ENCODE results near the gene NRG2. TPM values are rescaled to one million over a fixed set of nuclear protein-coding genes. Genes with fewer than 3 reads are reported as not detected.

NRG2 gene
- total RNA-seq, 1 donor from 2014 or later, result 4.1 TPM

GRCh38 chr5:139854953-139855352, 188.1 kb downstream of the NRG2 start:
- DNase-seq, result no peak

DNA sequence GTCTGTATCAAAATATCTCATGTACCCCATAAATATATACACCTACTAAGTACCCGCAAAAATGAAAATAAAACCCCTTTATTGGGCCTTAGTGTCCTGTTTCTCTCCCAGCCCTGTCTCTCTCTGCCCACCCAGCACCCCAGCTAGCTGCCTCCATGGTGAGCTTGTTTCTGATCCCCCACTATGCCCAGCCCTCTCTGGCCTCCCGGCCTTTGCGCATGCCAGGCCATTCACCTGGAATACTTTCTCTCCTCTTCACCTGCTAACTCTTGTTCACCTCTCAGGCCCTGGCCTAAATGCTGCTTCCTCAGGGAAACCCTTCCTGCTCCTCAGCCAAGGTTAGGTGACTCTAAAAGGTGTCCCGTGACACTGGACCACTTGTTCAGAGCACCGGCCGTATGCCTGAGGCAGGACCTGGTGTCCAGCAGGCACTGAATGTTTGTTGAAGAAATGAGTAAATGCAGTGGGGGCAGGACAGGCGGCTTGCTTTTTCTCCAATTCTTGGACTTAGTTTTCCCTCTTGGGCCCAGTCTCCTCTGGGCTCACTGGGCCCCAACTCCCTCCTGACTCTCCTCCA, 189.0 kb downstream of the NRG2 start:
- DNase-seq, result no peak

GRCh38 chr5:139852696-139853095, 190.4 kb downstream of the NRG2 start:
- no peak for DNase-seq

DNA sequence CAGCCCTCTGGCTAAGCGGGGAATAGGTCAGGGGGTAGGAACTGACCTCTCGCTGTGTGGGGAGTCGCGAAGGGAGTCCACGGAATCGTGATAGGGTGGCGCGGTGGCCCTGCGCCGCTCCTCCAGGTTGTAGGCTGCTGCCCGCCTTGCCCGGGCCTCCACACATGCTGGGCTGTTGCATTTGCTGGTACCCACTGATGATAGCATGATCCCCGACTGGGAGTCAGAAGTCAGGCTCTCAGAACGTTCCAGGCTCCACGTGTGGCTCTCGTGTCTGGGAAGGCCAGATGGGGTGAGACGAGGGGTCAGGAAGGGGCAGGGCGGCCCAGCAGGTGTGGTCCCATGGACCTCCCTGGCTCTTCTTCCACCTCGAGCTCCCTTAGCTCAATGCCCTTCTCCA, 191.5 kb downstream of the NRG2 start:
- DNase-seq, result no peak

DNA sequence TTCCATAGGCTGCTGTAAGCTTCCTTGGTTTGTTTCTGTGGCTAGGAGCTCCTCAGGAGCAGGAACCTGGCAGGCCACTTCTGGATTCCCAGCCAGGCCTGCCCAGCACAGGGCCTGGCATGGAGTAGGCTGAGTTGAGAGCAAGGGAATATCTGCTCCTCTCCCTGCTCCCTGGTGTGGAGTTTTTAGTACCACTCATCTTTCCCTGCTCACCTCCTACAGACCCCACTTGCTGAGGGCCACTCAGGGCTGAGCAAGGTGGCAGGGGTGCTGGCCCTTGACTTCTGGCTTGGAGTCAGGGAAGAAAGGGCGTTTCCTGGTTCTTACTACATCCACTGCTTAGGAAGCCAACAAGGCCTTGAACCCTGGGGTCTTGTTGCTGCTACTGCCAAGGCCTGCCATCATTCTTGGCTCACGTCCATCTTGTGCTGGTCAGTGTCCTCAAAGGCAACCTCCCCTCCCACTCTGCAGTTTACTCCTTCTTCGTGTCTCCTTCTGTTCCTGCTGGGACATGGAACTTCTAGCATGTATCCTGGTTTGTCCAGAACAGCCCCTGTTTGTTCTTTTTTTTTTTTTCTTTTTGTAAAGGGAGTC, 192.6 kb downstream of the NRG2 start:
- DNase-seq, result no peak

DNA sequence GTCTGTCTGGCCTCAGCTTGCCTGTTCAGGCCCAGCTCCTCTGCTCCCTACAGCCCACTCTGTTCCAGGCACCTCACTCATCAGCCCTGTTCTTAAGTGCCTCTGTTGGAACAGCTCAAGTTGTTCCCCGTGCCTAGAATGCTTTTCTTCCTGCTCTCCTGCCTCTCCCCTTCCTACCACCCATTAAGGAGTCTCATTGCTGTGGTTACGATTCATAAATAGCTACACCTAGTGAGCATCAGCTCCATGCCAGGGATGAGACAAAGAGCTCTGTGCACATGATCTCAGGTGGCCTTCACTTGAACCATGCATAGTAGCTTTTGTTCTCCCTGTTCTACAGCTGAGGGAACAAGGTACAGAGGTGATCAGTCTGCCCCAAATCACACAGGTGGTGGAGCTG, 193.2 kb downstream of the NRG2 start:
- no peak for DNase-seq

DNA sequence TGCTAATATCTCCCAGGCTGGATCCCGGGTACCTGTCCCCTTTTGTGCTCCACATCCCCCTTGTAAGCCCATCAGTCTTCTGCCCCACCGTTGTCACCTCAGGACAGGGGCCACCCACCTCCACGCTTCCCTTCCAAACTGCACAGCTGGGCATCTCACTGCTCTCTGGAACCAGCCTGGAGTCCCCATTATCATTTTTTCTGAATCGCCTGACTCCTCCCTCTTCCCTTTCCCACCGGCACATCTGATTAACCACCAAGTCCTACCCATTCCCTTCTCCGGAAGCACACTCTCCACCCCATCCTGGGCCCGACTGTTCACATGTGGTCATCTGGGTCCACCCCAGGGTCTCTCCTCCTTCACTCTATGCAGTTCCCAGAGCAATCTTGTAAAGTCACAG, 193.6 kb downstream of the NRG2 start:
- no peak for DNase-seq

- DNase-seq, result no peak
Observed at GRCh38 chr5:139848508-139849100, 194.5 kb downstream of the NRG2 start.

DNA sequence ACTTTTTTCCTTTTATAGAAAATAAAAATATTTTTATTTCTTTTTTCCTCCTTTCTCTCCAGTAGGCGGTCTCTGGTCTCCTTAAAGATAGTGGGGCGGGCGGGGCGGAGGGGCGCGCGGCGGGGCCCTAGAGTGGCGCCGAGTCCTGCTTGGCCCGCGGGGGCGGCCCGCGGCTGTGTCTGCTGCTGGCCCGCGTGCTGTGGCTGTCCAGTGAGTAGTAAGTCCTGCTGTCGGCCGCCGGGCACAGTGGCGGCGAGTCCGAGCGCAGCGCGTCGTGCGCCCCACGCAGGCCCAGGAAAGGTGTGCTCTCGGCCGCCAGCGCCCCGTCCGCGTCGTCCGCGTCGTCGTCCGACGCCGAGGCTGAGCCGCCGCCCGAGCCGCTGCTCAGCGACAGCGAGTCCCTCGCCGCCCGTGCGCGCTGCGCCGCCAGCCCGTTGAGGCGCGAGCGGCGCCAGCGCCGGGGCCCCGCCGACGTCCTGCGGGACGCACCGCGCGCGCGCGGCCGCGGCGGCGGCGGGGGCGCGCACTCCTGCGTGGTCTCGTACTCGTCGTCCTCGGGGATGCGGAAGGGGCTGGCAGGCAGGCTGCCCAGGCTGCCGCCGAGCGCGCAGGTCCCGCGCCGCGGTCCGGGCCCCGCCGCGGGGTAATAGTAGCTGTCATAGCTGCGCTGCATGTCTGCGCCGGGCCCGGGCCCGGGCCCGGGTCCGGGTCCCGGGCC, 195.2 kb downstream of the NRG2 start:
- peak; percentile 55 for DNase-seq

- no peak for DNase-seq
Observed at GRCh38 chr5:139847091-139847490, 196.0 kb downstream of the NRG2 start.

DNA sequence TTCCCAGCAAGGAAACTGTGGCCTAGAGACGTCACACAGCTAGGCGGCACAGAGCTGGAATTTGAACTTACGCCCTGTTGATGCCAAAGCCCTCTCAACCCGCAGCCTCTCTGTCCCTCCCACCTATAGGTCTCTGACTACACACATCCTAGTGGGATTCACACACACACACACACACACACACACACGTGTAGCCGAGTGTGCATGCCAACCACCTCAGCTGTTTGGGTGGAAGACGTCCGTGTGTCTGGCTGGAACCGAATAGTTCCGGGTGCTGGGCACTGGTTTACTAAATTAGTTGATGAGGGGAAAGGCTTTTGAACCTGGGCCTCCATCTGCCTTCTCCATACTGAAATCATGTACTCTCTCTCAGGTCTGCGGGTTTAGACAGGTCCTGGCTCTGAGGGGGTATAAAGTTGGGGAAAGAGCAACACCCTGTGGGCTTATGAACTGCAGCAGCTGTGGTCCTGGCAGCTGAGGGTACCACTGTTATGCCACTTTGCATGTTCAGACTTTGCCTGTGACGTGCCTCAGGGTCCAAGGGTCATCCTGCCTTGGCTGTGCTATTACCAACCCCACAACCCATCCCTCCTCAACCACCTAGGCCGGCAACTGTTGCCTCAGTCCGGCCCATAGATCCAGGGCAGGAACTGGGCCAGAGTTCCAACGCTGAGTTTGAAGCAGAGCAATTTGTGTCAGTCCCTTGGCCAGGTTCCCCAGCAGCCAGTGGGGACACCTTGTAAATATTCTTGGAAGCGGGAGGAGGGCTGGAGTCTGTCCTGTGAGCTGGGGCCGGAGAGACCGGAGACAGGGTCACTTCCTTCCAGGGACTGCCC, 197.0 kb downstream of the NRG2 start:
- no peak for DNase-seq

DNA sequence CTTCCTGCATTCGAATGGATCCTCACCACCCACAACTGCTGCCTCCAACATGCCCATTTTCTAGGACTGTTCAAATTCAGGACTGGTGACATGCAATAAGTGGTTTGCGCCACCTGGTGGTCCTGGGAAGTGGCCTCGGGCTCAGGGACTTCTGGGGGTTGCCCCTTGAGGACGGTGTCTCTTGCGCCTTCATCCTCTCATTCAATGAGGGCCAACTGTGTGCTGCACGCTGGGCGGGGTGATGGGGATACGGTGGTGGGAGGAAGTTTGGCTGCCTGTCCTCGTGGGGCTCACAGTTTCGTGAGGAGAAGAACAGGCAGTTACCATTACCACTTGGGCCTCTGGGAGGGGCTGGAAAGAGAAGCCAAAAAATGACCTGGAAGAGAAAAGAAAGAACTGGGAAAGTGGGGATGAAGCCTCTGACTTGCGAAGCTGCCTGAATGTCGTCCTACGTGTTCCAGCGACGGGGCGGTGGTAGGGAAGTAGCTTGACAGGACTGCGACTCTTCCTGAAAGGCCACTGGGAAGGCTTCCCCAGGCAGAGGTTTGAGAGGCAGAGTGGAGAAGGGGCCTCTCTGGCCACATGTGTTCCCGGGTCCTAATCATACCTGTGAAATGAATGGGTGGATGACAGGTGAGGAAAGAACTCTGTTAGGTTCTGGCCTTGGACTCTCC, 198.5 kb downstream of the NRG2 start:
- DNase-seq, result peak; percentile 36

DNA sequence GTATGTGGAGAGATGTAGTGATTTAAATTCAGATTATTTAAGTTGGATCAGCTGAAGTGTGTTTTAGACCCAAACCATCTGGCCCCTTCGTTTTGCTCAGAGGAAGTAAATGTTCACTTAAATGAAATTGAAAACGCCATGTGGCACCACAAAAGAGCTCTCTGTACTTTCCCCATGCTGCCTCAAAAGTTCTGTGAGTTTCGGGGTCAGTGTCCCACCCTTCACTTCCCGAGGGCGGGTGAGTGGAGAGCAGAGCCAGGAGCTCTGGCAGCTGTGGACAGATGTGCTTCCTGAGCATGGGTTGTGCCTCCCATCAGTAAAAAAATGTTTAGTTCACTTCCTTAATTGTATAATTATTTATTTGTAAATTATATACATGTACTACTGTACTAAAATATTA, 199.1 kb downstream of the NRG2 start:
- DNase-seq, result no peak

DNA sequence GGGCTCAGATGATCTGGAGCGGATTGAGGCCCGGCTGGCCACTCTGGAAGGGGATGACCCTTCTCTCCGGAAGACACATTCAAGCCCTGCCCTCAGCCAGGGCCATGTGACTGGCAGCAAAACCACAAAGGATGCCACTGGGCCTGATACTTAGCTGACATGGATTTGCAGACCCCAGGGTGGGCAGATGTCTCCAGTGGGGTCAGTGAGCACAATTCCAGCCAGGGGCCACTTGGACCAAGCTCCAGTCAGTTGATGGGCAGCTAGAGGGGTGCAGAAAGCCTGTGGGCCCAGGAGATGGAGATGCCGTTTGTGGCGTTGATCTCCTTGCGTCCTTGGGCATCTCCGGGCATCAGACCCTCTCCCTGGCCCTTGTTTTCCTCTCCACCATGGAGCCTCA, 200.8 kb downstream of the NRG2 start:
- DNase-seq, result no peak

DNA sequence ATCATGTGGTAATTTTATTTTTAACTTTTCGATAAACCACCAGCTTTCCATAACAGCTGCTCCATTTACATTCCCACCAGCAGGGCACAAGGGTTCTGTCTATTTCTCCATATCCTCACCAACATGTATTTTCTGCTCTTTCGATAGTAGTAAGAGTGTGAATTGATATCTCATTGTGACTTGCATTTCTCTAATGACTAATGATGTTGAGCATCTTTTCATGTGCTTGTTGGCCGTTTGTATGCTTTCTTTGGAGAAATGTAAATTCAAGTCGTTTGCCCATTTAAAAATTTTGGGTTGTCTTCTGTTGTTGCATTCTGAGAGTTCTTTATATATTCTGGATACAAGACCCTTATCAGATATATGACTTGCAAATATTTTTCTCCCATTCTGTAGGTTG, 201.6 kb downstream of the NRG2 start:
- no peak for DNase-seq

DNA sequence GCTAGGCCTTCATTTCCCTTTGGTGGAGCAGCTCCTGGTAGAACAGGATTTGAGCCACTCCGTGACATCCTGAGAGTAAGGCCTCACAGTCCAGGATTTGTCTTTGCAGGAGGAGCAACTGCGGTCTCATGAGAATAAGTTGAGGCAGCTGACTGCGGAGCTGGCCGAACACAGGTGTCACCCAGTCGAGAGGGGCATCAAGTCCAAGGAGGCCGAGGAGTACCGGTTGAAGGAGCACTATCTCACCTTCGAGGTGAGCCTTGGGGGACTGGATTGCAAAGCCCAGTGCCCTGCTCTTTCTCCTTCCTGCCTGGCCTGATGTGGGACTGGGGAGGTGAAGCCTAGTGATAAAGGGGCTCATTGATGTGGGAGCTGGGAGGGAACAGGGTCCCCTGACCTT, 203.2 kb downstream of the NRG2 start:
- no peak for DNase-seq

- DNase-seq, result no peak
Observed at GRCh38 chr5:139839232-139839815, 203.8 kb downstream of the NRG2 start.

DNA sequence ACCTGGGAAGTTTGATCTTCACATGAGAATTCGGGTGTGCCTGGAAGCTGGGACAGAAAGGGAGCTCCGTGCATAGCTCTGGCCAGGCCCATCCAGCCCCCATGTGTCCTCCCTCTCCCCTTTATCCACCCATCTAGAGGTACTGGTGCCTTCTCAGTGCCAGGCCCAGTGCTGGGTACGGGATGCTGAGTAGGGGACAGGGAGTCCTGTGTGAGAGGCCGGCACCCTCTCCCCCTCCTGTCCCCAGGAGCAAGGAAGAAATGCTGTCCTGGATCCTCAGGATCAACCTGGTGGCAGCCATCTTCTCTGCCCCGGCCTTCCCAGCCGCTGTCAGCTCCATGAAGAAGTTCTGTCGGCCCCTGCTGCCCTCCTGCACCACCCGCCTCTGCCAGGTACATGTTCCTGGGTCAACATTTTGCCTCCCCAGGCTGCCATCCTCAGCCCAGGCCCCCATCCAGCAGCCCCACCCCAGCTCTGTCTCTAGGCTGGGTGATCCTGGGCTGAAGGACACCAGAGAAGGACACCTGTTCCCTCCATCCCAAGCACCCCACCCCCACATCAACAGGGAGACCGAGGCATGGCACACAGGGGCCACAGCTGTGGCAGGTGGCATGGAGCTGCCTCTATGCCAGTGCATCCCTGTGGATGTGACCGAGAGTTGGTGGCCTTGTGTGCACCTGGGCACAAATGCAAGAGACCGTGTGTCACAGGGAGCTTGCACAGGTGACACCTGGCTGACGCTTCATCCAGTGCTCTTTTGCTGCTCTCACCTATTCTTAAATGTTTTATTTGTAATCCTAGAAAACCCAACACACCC, 204.5 kb downstream of the NRG2 start:
- DNase-seq, result no peak

DNA sequence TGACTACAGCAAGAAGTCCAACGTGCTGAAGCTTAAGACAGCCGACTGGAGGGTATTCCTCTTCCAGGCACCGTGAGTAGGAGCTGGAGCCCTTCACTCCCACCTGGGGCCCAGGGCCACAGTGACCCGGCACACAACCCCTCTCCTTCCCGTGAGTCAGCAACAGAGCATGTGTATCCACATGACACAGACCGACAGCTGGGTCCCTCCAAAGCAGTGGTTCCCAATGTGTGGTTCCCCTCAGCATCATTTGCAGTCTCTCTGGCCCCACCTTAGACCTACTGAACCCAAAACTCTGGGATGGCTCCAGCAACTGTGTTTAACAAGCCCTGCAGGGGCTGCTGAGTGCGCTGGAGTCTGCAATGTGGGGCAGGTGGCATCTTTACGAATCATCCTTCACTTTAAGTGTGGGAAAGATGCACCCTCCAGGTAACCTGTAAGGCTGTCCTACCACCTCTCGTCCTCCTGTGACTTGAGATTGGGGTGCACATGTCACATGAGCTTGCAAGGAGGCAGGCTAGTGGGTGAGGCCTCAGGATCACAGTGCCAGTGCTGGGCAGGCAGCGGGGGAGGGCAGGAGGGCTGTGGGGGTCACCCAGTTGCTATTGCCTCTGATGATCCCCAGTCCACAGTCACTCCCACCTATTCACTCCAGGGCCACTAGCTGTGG, 205.3 kb downstream of the NRG2 start:
- DNase-seq, result no peak
